SU-DHL-6 (cell line): ENCODE measurements around the gene RASIP1.
"Not testable (repeated sequence)": the region's sequence is repeated elsewhere in the genome, so short reads cannot be mapped to it uniquely, and the experiment has no call there.

Source experiments
- H2AFZ ChIP-seq: fragments of 200-600 bp; sonication (generic); 2 replicates; pipeline ENCODE4 v1.6.1; 2014; ENCODE audit warnings: low read depth, mild to moderate bottlenecking, moderate library complexity, mixed read lengths, antibody characterized with exemption, low read length; ENCODE audit not compliant: severe bottlenecking
- H3F3A ChIP-seq: fragments of 200-600 bp; shearing (Covaris generic); 2 replicates; pipeline ENCODE4 v1.6.0; 2016; ENCODE audit warnings: antibody characterized with exemption, mild to moderate bottlenecking; ENCODE audit not compliant: insufficient read depth
- H3K27ac ChIP-seq: fragments of 200-600 bp; sonication (generic); 2 replicates; pipeline ENCODE4 v1.5.1; 2016; ENCODE audit warnings: low read depth, mild to moderate bottlenecking, low read length, moderate library complexity, mixed read lengths
- H3K27me3 ChIP-seq: fragments of 200-600 bp; sonication (generic), shearing (Covaris generic); 2 replicates; pipeline ENCODE4 v1.6.0; 2014; ENCODE audit warnings: mild to moderate bottlenecking, low read length
- H3K36me3 ChIP-seq: fragments of 200-600 bp; sonication (generic); 2 replicates; pipeline ENCODE4 v1.6.1; 2014; ENCODE audit warnings: mild to moderate bottlenecking, low read length, mixed read lengths
- H3K4me2 ChIP-seq: fragments of 300-600, 200-600 bp; shearing (Covaris generic), sonication (generic); 2 replicates; pipeline ENCODE4 v1.6.0; 2014; ENCODE audit warnings: low read length, low read depth, mild to moderate bottlenecking; ENCODE audit not compliant: poor library complexity, severe bottlenecking
- H3K4me3 ChIP-seq: fragments of 200-600 bp; sonication (generic); 2 replicates; pipeline ENCODE4 v1.5.1; 2014; ENCODE audit warnings: antibody characterized with exemption, low read length, mild to moderate bottlenecking, mixed read lengths; ENCODE audit not compliant: insufficient read depth, poor library complexity, severe bottlenecking
- H3K79me2 ChIP-seq: fragments of 200-600 bp; sonication (generic); 2 replicates; pipeline ENCODE4 v1.6.1; 2014; ENCODE audit warnings: mild to moderate bottlenecking, low read length, moderate library complexity; ENCODE audit not compliant: insufficient read depth
- H3K9ac ChIP-seq: fragments of 200-600 bp; sonication (generic); 2 replicates; pipeline ENCODE4 v1.7.0; 2014; ENCODE audit warnings: mild to moderate bottlenecking, low read length
- H3K9me2 ChIP-seq: fragments of 200-600 bp; sonication (generic); replicated peaks from 2 replicates; pipeline ENCODE4 v1.6.1; 2014; ENCODE audit warnings: low read length; ENCODE audit not compliant: insufficient read depth
- H3K9me3 ChIP-seq: fragments of 200-600 bp; sonication (generic); 2 replicates; pipeline ENCODE4 v1.6.1; 2014; ENCODE audit warnings: low read length, mixed read lengths; ENCODE audit not compliant: insufficient read depth
- H4K20me1 ChIP-seq: fragments of 200-600 bp; sonication (generic); 2 replicates; pipeline ENCODE4 v1.6.1; 2014; ENCODE audit warnings: low read depth, mild to moderate bottlenecking, antibody characterized with exemption, low read length, moderate library complexity, mixed read lengths
- CTCF ChIP-seq: fragments of 200-600 bp; sonication (generic); IDR thresholded peaks from one replicate; pipeline ENCODE4 v1.5.1; 2017; ENCODE audit warnings: antibody characterized with exemption, mild to moderate bottlenecking, low read length, moderate library complexity; ENCODE audit not compliant: insufficient read depth, poor library complexity, severe bottlenecking
- EZH2phosphoT487 ChIP-seq: fragments of 200-600 bp; sonication (generic), shearing (Covaris generic); conservative IDR thresholded peaks from 2 replicates; pipeline ENCODE4 v1.6.1; 2018; ENCODE audit warnings: mild to moderate bottlenecking, antibody characterized with exemption, low read length, moderate library complexity, mixed read lengths

Gene RASIP1

GRCh38 chr19:48719263-48720171 lies 20.9 kb downstream of the RASIP1 start, which contains the start of gene MAMSTR:
MAMSTR (minus strand) TSS chr19:48719725; CDS start chr19:48719031, 694 bp downstream.
- H3K36me3 ChIP-seq, result no peaks in the 10 kb centered on the region
- H3K4me3 ChIP-seq, result peak within 1 kb of the TSS; percentile 32
- no peaks in the 10 kb centered on the region for H3K79me2 ChIP-seq
- peak within 1 kb of the TSS; percentile 62 for H2AFZ ChIP-seq
- TF ChIP-seq EZH2phosphoT487 (no peak), CTCF (no peak)
- no peaks in the 10 kb centered on the region for H3K9me3 ChIP-seq
- H3F3A ChIP-seq, result no peaks in the 10 kb centered on the region
- no peaks in the 10 kb centered on the region for H3K9me2 ChIP-seq
- peak within 1 kb of the TSS; percentile 84 for H3K4me2 ChIP-seq
- no peaks in the 10 kb centered on the region for H3K27me3 ChIP-seq
- no peak within 1 kb of the TSS for H3K27ac ChIP-seq
- H4K20me1 ChIP-seq, result no peaks in the 10 kb centered on the region
- H3K9ac ChIP-seq, result peak within 1 kb of the TSS; percentile 63

- Histone ChIP-seq H3K9me2 (no peaks in the 10 kb centered on the region), H3F3A (no peaks in the 10 kb centered on the region), H3K36me3 (no peaks in the 10 kb centered on the region), H3K27ac (no peak overlapping the region), H3K27me3 (no peaks in the 10 kb centered on the region), H4K20me1 (no peaks in the 10 kb centered on the region), H3K4me2 (no peak overlapping the region), H3K79me2 (no peaks in the 10 kb centered on the region), H3K9me3 (no peaks in the 10 kb centered on the region), H3K4me3 (no peak overlapping the region), H2AFZ (no peak overlapping the region), H3K9ac (no peak overlapping the region)
- no peak for TF ChIP-seq CTCF
Measured at GRCh38 chr19:48718711-48719231, 21.6 kb downstream of the RASIP1 start.

GRCh38 chr19:48718106-48718505 lies 22.3 kb downstream of the RASIP1 start:
- not testable (repeated sequence) for H3K9ac ChIP-seq, H3K9me3 ChIP-seq, H3K36me3 ChIP-seq, H2AFZ ChIP-seq, H3K27me3 ChIP-seq, H3K4me2 ChIP-seq, H3K4me3 ChIP-seq, H4K20me1 ChIP-seq, H3K79me2 ChIP-seq, H3K27ac ChIP-seq, H3F3A ChIP-seq, H3K9me2 ChIP-seq
